GM18873 (cell line): ENCODE data around the gene MBD3L1.

Experiments
- ATAC-seq: cut with Tn5 transposase; IDR thresholded peaks from one replicate; pipeline ENCODE4 v1.9.1; 2021; ENCODE audit warnings: mild to moderate bottlenecking, moderate library complexity, moderate number of reproducible peaks; ENCODE audit not compliant: unreplicated experiment, low FRiP score

Gene MBD3L1

DNA sequence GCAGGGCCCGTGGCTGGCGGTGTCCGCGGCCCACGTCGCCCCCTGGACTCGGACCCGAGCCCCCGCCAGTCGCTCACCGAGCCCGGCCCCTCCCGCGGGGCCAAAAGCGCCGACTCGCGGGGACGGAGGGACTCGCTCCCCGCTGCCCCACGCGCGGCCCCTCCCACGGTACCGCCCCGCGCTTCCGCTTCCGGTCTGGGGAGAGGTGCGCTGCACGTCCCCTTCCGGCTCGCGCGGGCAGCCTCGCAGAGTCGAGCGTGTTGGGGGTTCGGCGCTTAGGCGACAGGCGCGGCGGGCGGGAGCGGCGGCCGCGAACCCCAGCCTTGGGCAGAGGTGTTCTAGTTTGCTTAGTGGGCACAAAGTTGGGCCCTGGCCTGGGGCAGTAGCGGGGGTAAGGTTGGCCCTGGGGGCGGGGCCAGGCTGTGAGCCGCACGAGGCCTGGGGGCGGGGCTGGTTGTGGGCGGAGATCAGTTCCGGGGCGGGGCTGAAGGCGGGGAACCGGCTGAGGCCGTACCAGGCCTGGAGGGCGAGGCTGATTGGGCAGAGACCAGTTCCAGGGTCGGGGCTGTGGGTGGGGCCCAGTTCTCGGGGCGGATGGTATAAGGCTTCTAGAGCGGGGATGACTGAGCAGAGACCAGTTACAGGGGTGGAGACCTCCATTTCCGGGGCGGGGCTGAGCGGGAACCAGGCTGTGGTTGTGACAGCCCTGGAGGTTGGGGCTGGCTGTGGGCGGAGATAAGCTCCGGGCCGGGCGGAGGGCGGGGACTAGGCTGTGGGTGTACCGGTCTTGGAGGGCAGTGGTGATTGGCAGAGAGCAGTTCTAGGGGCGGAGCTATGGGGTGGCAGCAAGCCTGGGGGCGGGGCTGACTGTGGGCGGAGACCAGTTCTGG, at the start of gene MBD3L1, which contains the start of gene ZNF558:
TSS of gene MBD3L1 (plus strand) at position 246 of the 890 bp plus-strand sequence. CDS start 10,302 bp downstream, outside the sequence.
TSS of gene ZNF558 (minus strand) at position 173 of the 890 bp plus-strand sequence. CDS start 9,645 bp downstream, outside the sequence.
- ATAC-seq = peak; percentile 75

DNA sequence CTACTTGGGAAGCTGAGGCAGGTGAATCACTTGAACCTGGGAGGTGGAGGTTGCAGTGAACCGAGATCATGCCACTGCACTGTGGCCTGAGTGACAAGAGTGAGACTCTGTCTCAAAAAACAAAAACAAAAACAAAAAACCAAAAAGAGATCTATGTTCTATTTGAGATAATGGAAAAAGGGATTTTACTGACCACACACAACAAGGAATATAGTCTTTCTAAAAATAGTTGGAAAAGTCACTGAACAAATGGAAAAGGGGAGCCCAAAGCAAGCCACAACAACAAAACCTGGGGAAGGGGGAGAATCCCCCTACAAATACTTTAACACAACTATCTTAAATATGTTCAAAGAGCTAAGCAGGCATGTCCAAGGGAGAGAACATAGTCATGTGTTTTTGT, 37.4 kb upstream of the MBD3L1 start:
- ATAC-seq = no peak

DNA sequence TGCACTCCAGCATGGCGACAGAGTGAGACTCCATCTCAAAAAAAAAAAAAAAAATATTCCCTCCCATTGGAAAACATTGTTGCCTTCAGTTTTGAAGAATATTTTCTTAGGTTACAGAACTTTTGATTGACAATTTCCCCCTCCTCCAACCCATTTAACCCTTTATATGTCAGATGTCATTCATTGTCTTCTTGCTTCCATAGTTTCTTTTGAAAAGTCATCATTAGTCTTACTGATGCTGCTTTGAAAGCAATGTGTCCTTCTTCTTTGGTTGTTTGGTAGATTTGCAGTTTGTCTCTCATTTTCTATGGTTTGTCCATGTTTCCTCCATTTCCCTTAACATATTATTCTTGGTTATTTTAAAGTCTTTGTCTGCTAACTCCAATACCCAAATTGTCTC, 25.5 kb upstream of the MBD3L1 start:
- ATAC-seq = no peak

DNA sequence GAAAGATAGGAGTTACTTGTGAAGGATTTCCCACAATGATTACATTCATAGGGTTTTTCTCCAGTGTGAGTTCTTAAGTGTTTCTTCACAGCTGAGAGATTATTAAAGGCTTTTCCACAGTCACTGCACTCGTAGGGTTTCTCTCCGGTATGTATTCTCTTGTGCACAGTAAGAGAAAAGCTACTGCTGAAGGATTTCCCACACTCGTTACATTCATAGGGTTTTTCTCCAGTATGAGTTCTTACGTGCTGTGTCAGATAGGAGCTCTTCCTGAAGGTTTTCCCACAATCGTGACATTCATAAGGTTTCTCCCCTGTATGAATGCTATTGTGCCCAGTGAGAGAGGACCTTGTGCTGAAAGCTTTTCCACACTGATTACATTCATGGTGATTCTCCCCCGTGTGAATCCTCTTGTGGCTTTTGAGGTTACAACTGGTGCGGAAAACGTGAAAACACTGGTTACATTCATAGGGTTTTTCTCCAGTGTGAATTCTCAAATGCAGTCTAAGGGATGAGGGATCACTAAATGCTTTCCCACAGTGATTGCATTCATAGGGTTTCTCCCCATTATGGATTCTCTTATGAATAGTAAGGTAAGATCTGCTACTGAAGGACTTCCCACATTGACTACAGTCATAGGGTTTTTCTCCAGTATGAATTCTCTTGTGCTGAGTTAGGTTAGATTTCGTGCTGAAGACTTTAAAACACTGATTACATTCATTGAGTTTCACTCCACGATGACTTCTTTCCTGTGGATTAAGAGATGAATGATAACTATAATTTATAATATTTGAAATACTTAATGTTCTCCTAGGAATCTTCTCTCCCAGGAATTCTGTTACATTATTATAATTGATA, 20.6 kb upstream of the MBD3L1 start:
- no peak for ATAC-seq

DNA sequence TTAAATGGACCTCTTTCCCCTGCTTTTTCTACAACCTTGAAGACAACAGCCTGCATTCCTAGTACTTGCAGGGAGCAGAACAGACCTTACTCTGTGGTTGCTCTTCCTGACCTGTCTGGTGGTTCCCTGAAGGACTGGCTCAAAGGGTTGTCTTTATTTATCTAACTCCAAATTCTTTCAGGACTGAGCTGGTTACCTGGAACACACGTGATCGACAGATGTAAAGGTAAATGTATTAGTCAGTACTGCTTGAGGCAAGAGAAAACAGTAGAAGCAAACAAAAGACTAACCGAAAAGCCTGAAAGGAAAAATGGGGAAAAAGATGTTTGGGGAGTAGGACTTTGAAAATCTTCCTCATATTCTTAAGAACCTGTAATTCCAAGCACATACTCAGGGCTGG, 18.0 kb upstream of the MBD3L1 start:
- ATAC-seq = no peak

DNA sequence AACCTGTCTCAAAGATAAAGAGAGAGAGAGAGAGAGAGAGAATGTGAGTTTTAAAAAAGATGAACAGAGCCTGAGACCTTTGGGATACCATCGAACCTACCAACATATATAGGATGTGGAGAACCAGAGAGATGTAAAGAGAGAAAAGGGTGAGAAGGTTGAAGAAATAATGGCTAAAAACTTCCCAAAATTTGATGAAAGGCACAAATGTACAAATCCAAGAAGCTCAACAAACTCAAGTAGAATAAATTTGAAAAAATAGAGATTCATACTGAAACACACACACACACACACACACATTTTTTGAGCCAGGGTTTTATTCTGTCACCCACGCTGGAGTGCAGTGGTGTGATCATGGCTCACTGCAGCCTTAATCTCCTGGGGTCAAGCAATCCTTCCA, 16.4 kb upstream of the MBD3L1 start:
- ATAC-seq = no peak

DNA sequence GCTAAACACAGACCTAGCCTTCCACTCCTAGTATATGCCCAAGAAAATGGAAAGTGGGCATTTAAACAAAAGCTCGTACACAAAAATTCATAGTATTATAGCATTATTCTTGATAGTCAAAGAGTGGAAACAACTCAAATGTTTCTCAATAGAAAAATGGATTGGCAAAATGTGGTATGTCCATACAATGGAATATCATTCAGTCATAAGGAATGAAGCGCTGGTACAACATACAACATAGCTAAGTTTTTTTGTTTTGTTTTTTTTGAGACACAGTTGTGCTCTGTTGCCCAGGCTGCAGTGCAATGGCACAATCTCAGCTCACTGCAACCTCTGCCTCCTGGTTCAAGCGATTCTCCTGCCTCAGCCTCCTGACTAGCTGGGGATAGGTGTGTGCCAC, 11.9 kb upstream of the MBD3L1 start:
- no peak for ATAC-seq

DNA sequence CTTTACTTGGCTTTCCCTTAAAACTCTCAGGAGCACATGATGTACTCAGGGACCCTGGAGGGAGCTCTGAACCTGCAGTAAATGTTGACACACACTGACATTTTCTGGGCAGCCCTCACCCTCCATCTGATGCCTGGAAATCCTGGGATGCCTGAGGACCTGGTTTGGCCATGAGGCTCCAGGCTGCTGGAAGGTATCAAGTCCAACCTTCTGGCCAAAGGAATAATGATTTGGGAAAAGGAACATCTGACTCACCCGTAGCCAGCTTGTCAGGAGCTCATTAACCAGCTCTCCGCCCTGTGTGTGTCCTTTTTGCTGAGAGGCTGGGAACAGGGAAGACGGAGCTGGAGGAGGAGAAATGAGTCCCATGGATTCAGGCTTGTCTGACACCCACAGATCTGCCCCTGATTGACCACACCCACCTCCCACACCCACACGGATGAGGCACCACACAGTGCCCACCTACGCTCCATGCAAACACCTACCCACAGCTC, 10.4 kb upstream of the MBD3L1 start:
- ATAC-seq = no peak

DNA sequence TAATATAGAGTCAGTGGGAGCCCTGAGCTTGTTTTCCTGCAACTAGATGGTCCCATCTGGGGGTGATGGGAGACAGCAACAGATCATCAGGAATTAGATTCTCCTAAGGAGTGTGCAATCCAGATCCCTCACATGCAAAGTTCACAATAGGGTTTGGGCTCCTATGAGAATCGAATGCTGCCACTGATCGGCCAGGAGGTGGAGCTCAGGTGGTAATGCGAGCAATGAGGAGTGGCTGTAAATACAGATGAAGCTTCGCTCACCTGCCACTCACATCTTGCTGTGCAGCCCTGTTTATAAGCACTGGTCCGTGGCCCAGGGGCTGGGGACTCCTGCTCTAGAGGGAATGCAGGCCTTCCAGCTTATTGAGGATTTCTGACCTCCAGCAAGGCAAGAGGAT, 5.8 kb upstream of the MBD3L1 start:
- no peak for ATAC-seq

DNA sequence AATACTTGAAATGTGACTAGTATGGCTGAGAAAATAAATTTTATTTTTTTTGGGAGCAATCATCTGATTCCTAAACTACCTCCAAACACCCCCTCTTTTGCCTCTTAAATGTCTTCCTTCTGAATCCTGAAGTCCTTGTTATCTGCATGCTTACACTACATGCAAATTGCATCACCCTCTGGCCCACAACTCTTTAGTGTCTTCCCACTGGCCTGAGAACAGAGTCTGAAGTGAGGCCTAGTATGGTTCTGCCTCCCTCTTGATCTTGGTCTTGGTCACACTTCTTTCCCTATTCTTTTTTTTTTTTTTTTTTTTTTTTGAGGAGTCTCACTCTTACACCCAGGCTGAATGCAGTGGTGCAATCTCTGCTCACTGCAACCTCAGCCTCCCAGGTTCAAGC, 4.9 kb upstream of the MBD3L1 start:
- no peak for ATAC-seq

DNA sequence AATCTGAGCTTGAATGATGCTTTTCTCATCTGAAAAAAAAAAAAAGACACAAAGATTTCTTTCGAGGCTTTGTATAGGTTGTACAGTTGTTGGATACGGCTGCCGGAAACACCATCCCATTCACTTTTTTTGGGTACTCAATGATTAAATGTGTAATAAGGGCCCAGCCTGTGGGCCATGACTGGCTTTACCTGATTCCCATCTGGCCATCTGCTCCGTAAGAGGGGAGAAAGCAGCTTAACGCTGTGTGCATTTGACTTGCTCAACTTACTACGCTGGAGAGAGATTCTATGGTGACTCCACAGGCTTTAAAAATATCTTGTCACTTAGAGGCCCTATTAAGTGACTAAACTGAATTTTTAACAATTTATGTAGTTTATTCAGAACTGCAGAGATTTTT, 804 bp upstream of the MBD3L1 start:
- no peak for ATAC-seq

DNA sequence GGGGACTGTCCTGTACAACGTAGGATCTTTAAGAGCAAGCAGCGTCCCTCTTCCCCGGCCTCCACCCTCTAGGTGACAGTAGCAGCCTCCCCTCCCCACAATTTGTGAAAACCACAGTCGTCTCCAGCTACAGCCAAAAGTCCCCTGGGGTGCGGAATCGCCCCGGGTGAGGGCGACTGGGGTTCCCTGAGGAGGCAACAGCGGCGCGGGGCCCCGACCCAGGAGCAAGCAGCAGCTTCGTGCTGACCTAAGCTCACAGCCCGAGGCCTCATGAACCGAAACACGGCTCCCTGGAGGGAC, 395 bp upstream of the MBD3L1 start:
- ATAC-seq = peak; percentile 7

DNA sequence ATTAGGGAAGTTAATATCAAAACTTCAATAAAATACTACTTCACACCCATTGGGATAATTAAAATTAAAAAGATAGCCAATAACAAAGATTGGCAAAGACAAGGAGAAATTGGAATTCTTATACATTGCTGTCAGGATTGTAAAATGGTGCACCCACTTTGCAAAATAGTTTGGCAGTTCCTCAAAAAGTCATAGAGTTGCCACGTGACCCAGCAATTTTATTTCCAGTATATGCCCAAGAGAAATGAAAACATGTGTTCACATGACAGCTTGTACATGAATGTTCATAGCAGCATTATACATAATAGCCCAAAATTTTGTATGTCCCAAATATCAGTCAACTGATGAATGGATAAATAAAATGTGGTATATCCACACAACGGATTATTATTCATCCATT, 3.3 kb downstream of the MBD3L1 start:
- no peak for ATAC-seq

DNA sequence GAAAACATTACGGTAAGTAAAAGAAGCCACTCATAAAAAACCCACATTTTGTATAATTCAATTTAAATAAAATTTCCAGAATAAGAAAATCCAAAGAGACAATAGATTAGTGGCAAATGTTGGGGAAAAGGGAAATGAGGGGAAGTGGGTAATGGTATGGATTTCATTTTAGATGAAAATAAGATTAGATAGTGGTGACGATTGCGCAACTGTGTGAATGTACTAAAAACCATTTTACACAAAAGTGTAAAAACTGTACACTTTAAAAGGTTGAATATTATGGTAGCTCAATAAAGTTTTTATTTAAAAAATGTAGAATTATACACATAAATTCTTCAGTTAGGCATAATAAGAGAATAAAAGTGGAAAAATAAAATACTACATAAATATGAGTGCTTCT, 3.7 kb downstream of the MBD3L1 start:
- ATAC-seq = no peak

DNA sequence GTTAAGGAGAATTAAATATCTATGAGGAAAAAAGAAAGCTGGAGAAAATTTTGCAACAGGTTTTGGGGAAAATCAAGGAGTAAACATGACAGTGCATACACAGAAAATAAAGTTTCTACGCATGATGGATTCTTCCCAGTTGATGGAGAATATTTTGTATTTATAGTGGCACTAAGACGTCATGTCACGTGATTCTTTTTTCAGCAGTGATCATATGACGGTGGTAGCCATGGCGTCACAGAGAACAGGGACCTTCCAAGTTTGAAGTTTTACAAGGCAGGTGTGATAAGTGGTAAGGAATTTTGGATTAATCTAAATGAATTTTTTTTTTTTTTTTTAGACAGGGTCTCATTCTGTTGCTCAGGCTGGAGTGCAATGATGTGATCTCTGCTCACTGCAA, 8.5 kb downstream of the MBD3L1 start:
- ATAC-seq = no peak

DNA sequence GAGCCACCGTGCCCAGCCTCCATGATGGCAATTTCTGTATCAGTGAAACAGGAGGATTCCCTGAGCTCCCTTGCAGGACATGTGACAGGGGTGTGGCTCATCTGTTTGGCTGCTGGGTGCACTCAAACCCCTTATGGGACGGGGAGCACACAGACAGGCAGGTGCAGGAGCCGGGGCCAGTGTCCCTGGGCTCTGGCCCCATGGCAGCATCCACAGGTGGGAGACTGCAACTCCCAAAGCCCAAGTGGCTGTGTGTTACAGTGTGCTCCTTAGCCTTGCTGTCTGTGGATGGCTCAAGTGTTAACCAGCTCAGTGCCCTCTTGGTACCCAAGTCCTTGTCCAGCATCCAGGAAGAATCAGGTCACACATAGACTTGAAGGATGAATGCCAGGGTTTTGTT, 14.6 kb downstream of the MBD3L1 start:
- ATAC-seq = no peak

DNA sequence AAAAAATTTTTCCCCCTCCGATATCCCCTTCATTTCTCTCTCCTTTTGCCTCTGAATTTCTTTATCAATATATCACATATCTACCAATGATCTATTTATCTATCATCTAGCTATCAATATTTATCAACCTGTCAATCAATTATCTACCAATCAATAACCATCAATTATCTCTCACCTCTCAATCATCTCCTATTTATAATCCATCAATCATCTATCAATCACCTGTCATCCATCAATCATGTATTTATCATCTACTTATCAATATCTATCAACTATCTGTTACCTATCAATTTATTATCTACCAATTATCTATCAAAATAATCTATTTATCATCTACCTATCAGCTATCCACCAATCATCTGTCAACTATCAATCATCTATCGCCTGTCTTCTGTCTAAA, 17.1 kb downstream of the MBD3L1 start:
- ATAC-seq = no peak

DNA sequence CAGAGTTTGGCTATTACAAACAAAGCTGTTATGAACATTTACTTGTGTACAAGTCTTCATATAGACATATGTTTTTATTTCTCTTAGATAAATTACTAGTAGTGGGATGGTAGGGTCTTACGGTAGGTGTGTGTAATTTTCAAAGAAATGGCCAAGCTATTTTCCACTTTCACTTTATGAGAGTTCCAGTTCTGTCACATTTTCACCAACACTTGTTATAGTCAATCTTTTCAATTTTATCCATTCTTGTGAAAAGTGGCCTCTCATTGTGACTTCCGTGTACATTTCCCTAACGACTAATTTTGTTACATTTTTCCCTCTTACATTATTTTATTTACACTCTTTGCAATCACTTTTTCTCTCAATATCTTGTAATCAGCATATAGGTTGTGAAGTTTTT, 18.3 kb downstream of the MBD3L1 start:
- ATAC-seq = no peak

DNA sequence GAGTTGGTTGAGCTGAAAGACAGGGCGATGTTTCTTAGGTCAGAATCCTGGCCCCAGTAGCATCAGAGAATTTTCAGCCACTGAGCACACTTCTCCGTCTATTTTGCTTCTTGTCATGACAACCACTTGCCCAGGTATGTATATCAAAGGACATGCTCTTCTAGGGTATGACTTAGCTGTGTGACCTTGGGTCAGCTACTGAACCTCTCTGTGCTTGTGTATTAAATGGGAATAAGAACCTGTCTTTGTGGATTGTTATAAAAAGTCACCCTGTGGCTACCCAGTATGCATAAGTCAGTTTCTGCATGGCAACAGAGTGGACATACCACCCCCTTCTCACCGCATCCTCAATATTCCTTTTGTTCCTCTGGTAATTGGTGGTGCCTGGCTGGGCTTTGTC, 26.1 kb downstream of the MBD3L1 start:
- no peak for ATAC-seq

DNA sequence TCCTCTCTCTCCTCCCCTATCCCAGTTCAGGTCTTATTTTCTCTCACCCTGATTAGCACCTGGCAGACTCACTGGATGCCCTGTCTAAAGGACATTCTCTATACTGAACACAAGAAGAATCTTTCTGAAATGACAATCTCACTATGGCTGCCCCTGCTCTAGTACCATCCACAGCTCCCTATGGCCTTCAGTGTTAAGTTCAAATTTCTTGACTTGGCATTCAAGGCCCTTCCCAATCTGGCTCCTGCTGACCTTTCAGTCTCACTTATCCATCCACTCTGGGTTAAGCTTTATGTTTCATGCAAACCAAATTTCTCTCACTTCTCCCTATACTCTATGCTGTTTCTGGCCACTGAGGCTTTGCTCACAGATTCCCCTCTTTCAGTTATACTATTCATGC, 34.2 kb downstream of the MBD3L1 start:
- ATAC-seq = no peak
